ENCODE measurements around the gene NME3.

NME3 gene

GRCh38 chr16:1817716-1818115 is 46.4 kb upstream of the NME3 start:
- DNase-seq (ENCODE audit: low read depth): no peak
- no peak overlapping the region for H3K4me3 ChIP-seq (replicated peaks; ENCODE audit: low read depth, low read length)
- no peak for TF ChIP-seq CTCF (IDR thresholded peaks at IDR 0.05; ENCODE audit: low read length, missing control alignments)

- H3K4me3 ChIP-seq (replicated peaks; ENCODE audit: low read depth, low read length): no peak overlapping the region
- no peak for DNase-seq (ENCODE audit: low read depth)
- TF ChIP-seq CTCF (IDR thresholded peaks at IDR 0.05; ENCODE audit: low read length, missing control alignments): no peak
These were observed 45.9 kb upstream of the NME3 start for GRCh38 chr16:1817276-1817589.

- no peak overlapping the region for H3K4me3 ChIP-seq (replicated peaks; ENCODE audit: low read depth, low read length)
- no peak for DNase-seq (ENCODE audit: low read depth)
- no peak for TF ChIP-seq CTCF (IDR thresholded peaks at IDR 0.05; ENCODE audit: low read length, missing control alignments)
These were observed 45.3 kb upstream of the NME3 start for GRCh38 chr16:1816396-1817275.

GRCh38 chr16:1815461-1815860 is 44.1 kb upstream of the NME3 start:
- TF ChIP-seq CTCF (IDR thresholded peaks at IDR 0.05; ENCODE audit: low read length, missing control alignments): no peak
- H3K4me3 ChIP-seq (replicated peaks; ENCODE audit: low read depth, low read length): no peak overlapping the region
- DNase-seq (ENCODE audit: low read depth): no peak

GRCh38 chr16:1812732-1813163 is 41.4 kb upstream of the NME3 start:
- peak; percentile 89 for DNase-seq (ENCODE audit: low read depth)
- H3K4me3 ChIP-seq (replicated peaks; ENCODE audit: low read depth, low read length): no peak overlapping the region
- peak; percentile 63 for TF ChIP-seq CTCF (IDR thresholded peaks at IDR 0.05; ENCODE audit: low read length, missing control alignments)

GRCh38 chr16:1810536-1810935 is 39.2 kb upstream of the NME3 start:
- DNase-seq (ENCODE audit: low read depth): no peak
- TF ChIP-seq CTCF (IDR thresholded peaks at IDR 0.05; ENCODE audit: low read length, missing control alignments): no peak
- H3K4me3 ChIP-seq (replicated peaks; ENCODE audit: low read depth, low read length): no peak overlapping the region

- TF ChIP-seq CTCF (IDR thresholded peaks at IDR 0.05; ENCODE audit: low read length, missing control alignments): no peak
- no peak overlapping the region for H3K4me3 ChIP-seq (replicated peaks; ENCODE audit: low read depth, low read length)
- no peak for DNase-seq (ENCODE audit: low read depth)
These were observed 38.8 kb upstream of the NME3 start for GRCh38 chr16:1810106-1810505.
